Kidney capillary endothelial cell (primary cell): Measurements from ENCODE around the gene PLA2G4E.

Source experiments
- DNase-seq: peaks from one replicate; pipeline ENCODE4 v3.0.0-alpha.2; 2018; ENCODE audit warnings: low spot score

Gene PLA2G4E

GRCh38 chr15:41954036-41954435, 66.8 kb downstream of the PLA2G4E start:
- DNase-seq, result no peak

GRCh38 chr15:41952013-41952563, 68.8 kb downstream of the PLA2G4E start:
- no peak for DNase-seq

GRCh38 chr15:41951571-41951970, 69.3 kb downstream of the PLA2G4E start:
- DNase-seq, result no peak

GRCh38 chr15:41950489-41950888, 70.4 kb downstream of the PLA2G4E start:
- DNase-seq, result no peak

GRCh38 chr15:41950127-41950483, 70.7 kb downstream of the PLA2G4E start:
- no peak for DNase-seq

GRCh38 chr15:41949401-41950126, 71.3 kb downstream of the PLA2G4E start:
- DNase-seq, result no peak

- DNase-seq, result no peak
These were observed 72.4 kb downstream of the PLA2G4E start for GRCh38 chr15:41948490-41948889.

GRCh38 chr15:41946970-41947369, 73.9 kb downstream of the PLA2G4E start:
- DNase-seq, result no peak

- no peak for DNase-seq
These were observed 75.1 kb downstream of the PLA2G4E start for GRCh38 chr15:41945731-41946130.

GRCh38 chr15:41945221-41945620, 75.6 kb downstream of the PLA2G4E start:
- DNase-seq, result no peak

- peak; percentile 92 for DNase-seq
These were observed 76.4 kb downstream of the PLA2G4E start for GRCh38 chr15:41944313-41944940.

GRCh38 chr15:41943543-41944312, 77.1 kb downstream of the PLA2G4E start:
- no peak for DNase-seq

- DNase-seq, result no peak
These were observed 78.0 kb downstream of the PLA2G4E start for GRCh38 chr15:41942886-41943285.

- no peak for DNase-seq
These were observed 79.0 kb downstream of the PLA2G4E start for GRCh38 chr15:41941644-41942415.

- peak; percentile 98 for DNase-seq
These were observed 80.4 kb downstream of the PLA2G4E start for GRCh38 chr15:41940441-41940857.

- DNase-seq, result no peak
These were observed 80.9 kb downstream of the PLA2G4E start for GRCh38 chr15:41939986-41940385.

GRCh38 chr15:41937568-41937923, 83.3 kb downstream of the PLA2G4E start:
- no peak for DNase-seq

- peak; percentile 97 for DNase-seq
These were observed 83.9 kb downstream of the PLA2G4E start for GRCh38 chr15:41936649-41937567.

GRCh38 chr15:41936155-41936554, 84.7 kb downstream of the PLA2G4E start:
- DNase-seq, result no peak

GRCh38 chr15:41935566-41936020, 85.2 kb downstream of the PLA2G4E start:
- DNase-seq, result no peak

- peak; percentile 72 for DNase-seq
These were observed 86.0 kb downstream of the PLA2G4E start for GRCh38 chr15:41934843-41935242.
